A549 (cell line): ENCODE measurements around the gene FAM120B. TPM values are rescaled to one million over a fixed set of nuclear protein-coding genes. Genes with fewer than 3 reads are reported as not detected.

Source experiments
- ATAC-seq, 2 experiments: fragments of 200-7000 bp in 1 of 2; fragments of >200 bp in 1 of 2; cut with Nextera tagmentation in 1 of 2; cut with Tn5 transposase in 1 of 2; 3 replicates each; pipeline versions ENCODE4 v1.8.0 to v1.9.1; 2018 to 2020; ENCODE audit warnings: mild to moderate bottlenecking in 1 of 2, moderate library complexity in 1 of 2
- CTCF ChIA-PET: fragments of 300-600 bp; sonication (Branson Sonifier 250); formaldehyde crosslinking; extraction: SDS; loops from one replicate; lab custom pipeline; 2021; ENCODE audit warnings: antibody characterized with exemption, inconsistent platforms; lab: Yijun Ruan, JAX
- POLR2A ChIA-PET: fragments of 350-600 bp; formaldehyde crosslinking; extraction: SDS; loops from one replicate; lab custom pipeline; 2021; ENCODE audit warnings: antibody characterized with exemption, inconsistent platforms; lab: Yijun Ruan, JAX
- DNase-seq, 2 experiments: peaks; one replicate each; pipeline versions ENCODE4 v3.0.0 to v3.0.0-alpha.2; 2011 to 2016; ENCODE audit warnings: low read depth in 1 of 2, low spot score in 1 of 2
- FAIRE-seq: peaks from 2 replicates; lab custom pipeline; 2011; peaks lifted over from hg19 to GRCh38; lab: Jason Lieb, UNC
- H3K27ac ChIP-seq, 2 experiments: fragments of >200 bp; sonication (Bioruptor Twin); formaldehyde crosslinking; 3 replicates each; pipeline ENCODE4 v1.5.1; 2016 to 2017
- H3K4me1 ChIP-seq: fragments of >200 bp; sonication (Bioruptor Twin); formaldehyde crosslinking; 3 replicates; pipeline ENCODE4 v1.6.1; 2016
- H3K4me2 ChIP-seq: fragments of >200 bp; sonication (Bioruptor Twin); formaldehyde crosslinking; 3 replicates; pipeline ENCODE4 v1.6.1; 2016
- H3K4me3 ChIP-seq: fragments of >200 bp; sonication (Bioruptor Twin); formaldehyde crosslinking; 3 replicates; pipeline ENCODE4 v1.5.1; 2016
- H3K9me3 ChIP-seq: fragments of >200 bp; sonication (Bioruptor Twin); formaldehyde crosslinking; 3 replicates; pipeline ENCODE4 v1.6.1; 2016
- BHLHE40 ChIP-seq: IDR thresholded peaks from 2 replicates; pipeline ENCODE4 v1.6.1; 2012; ENCODE audit warnings: low read depth, low read length, inconsistent platforms
- CBX8 ChIP-seq: fragments of 200-600 bp; sonication (generic); IDR thresholded peaks from 2 replicates; pipeline ENCODE4 v1.6.1; 2016
- FOXS1 ChIP-seq: fragments of 250-450 bp; sonication (Bioruptor Pico); IDR thresholded peaks from 2 replicates; pipeline ENCODE4 v1.5.0; 2020; ENCODE audit warnings: mild to moderate bottlenecking, moderate library complexity
- JUN ChIP-seq, 2 experiments: fragments of >200 bp; sonication (Bioruptor Twin); formaldehyde crosslinking; IDR thresholded peaks; 2 replicates in 1 of 2; 3 replicates in 1 of 2; pipeline ENCODE4 v1.6.1; 2016 to 2017
- KDM5A ChIP-seq: fragments of 200-600 bp; sonication (generic); IDR thresholded peaks from 2 replicates; pipeline ENCODE4 v1.6.1; 2016; ENCODE audit warnings: antibody characterized with exemption, mild to moderate bottlenecking
- MAFK ChIP-seq: fragments of 450-650 bp; IDR thresholded peaks from 2 replicates; pipeline ENCODE4 v1.6.1; 2014; ENCODE audit not compliant: partially characterized antibody
- NPAS2 ChIP-seq: fragments of 250-450 bp; sonication (Bioruptor Pico); IDR thresholded peaks from 2 replicates; pipeline ENCODE4 v1.8.0; 2022; ENCODE audit warnings: mild to moderate bottlenecking, moderate library complexity, borderline replicate concordance
- NR3C1 ChIP-seq: fragments of >200 bp; sonication (Bioruptor Twin); formaldehyde crosslinking; IDR thresholded peaks from 3 replicates; pipeline ENCODE4 v1.6.1; 2017
- RAD21 ChIP-seq, 2 experiments: fragments of >200 bp in 1 of 2; sonication (Bioruptor Twin) in 1 of 2; formaldehyde crosslinking in 1 of 2; IDR thresholded peaks in 1 of 2; conservative IDR thresholded peaks in 1 of 2; 2 replicates in 1 of 2; 3 replicates in 1 of 2; pipeline ENCODE4 v1.6.1; 2012 to 2018; ENCODE audit warnings: inconsistent platforms in 1 of 2
- RNF2 ChIP-seq: fragments of 200-600 bp; sonication (generic); IDR thresholded peaks from 2 replicates; pipeline ENCODE4 v1.6.1; 2016; ENCODE audit warnings: low read depth, mild to moderate bottlenecking, antibody characterized with exemption, moderate library complexity, borderline replicate concordance
- SMC3 ChIP-seq: fragments of >200 bp; sonication (Bioruptor Twin); formaldehyde crosslinking; IDR thresholded peaks from 3 replicates; pipeline ENCODE4 v1.6.1; 2018; ENCODE audit warnings: inconsistent platforms
- SREBF2 ChIP-seq: fragments of 450-650 bp; IDR thresholded peaks from 2 replicates; pipeline ENCODE4 v1.6.1; 2014; ENCODE audit warnings: mild to moderate bottlenecking, moderate library complexity
- TFCP2L1 ChIP-seq: fragments of 250-450 bp; sonication (Bioruptor Pico); IDR thresholded peaks from 2 replicates; pipeline ENCODE4 v1.5.0; 2021; ENCODE audit warnings: mild to moderate bottlenecking
- ZC3H11A ChIP-seq: fragments of 450-650 bp; IDR thresholded peaks from 2 replicates; pipeline ENCODE4 v1.6.1; 2014; ENCODE audit warnings: antibody characterized with exemption, mild to moderate bottlenecking
- ZFP36 ChIP-seq: fragments of 450-650 bp; IDR thresholded peaks from 2 replicates; pipeline ENCODE4 v1.6.1; 2014; ENCODE audit warnings: borderline replicate concordance; ENCODE audit not compliant: partially characterized antibody
- ZNF302 ChIP-seq: fragments of 250-450 bp; sonication (Bioruptor Pico); IDR thresholded peaks from 2 replicates; pipeline ENCODE4 v1.9.0; 2021; ENCODE audit warnings: inconsistent platforms, mild to moderate bottlenecking, moderate library complexity
- ZSCAN20 ChIP-seq: fragments of 250-450 bp; sonication (Bioruptor Pico); IDR thresholded peaks from 2 replicates; pipeline ENCODE4 v1.8.0; 2022; ENCODE audit warnings: mild to moderate bottlenecking, moderate library complexity
- WGBS: methylation state at CpG from one replicate; pipeline ENCODE4 v1.1.6; 2017; ENCODE audit errors: missing lambda C conversion rate; 5-methylcytosine and 5-hydroxymethylcytosine counted together
- polyA plus RNA-seq, 4 experiments: library from polyadenylated mRNA; depleted of rRNA in 3 of 4; stranded (reverse); fragments of >200 nt; fragmentation: RNase III in 1 of 4; extraction: RNeasy Plus Mini Kit Qiagen cat#74134 plus additional on column Dnase treatment in 1 of 4; gene quantifications; 2 replicates in 3 of 4; 3 replicates in 1 of 4; pipeline ENCODE4 v1.2.3, GENCODE V29; 2011 to 2017
- TF ChIP-seq, protein P1 (sequence below): fragments of 450-650 bp; IDR thresholded peaks from 2 replicates; pipeline ENCODE4 v1.6.1; 2014; ENCODE audit warnings: antibody characterized with exemption
- TF ChIP-seq, protein P2 (sequence below): fragments of >200 bp; sonication (Bioruptor Twin); formaldehyde crosslinking; IDR thresholded peaks from 2 replicates; pipeline ENCODE4 v1.6.1; 2016
- TF ChIP-seq, protein P3 (sequence below): fragments of 250-450 bp; sonication (Bioruptor Pico); IDR thresholded peaks from 2 replicates; pipeline ENCODE4 v1.5.0; 2020; ENCODE audit warnings: low read depth, mild to moderate bottlenecking, moderate library complexity
- TF ChIP-seq, protein P4 (sequence below): IDR thresholded peaks from 2 replicates; pipeline ENCODE4 v1.6.1; 2012
- TF ChIP-seq, protein P5 (sequence below): fragments of 250-450 bp; sonication (Bioruptor Pico); IDR thresholded peaks from 2 replicates; pipeline ENCODE4 v1.5.0; 2021; ENCODE audit warnings: mild to moderate bottlenecking, moderate library complexity, borderline replicate concordance
- TF ChIP-seq, protein P6 (sequence below): IDR thresholded peaks from 2 replicates; pipeline ENCODE4 v1.6.1; 2012
- TF ChIP-seq, protein P7 (sequence below): IDR thresholded peaks from 2 replicates; pipeline ENCODE4 v1.6.1; 2012; ENCODE audit warnings: low read depth, borderline replicate concordance

The FAM120B gene
- polyA plus RNA-seq, 2 of the 4 experiments (the other 2 are of a cell fraction), result 7.0 to 7.7 TPM

DNA sequence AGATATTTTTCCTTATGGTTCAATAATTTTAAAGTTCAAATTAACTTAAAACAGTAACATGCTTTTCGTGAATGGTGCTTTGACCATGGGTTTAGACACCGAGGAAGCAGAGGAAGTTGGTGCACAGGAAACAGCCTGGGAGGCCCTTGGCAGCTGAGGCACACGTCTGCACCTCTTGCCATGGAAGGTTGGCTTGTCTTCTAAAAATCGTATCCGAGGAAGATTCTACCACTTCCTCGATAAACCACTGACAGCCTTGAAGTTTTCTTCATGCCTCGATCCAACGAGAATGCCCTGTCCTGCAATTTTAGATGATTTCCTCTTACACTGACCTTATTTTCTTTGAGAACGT, 27.8 kb upstream of the FAM120B start:
- Histone ChIP-seq H3K4me3 (no peak overlapping the region), H3K27ac (no peak overlapping the region), H3K4me2 (no peak overlapping the region), H3K4me1 (0 out of 3 replicates have a peak, but pooled peaks cover 4% of the 10 kb centered on the region), H3K9me3 (no peaks in the 10 kb centered on the region)
- TF ChIP-seq CBX8 (no peak), ZFP36 (no peak), RNF2 (no peak), NPAS2 (CRISPR knock-in tag) (no peak), ZNF302 (CRISPR knock-in tag) (no peak), SREBF2 (no peak), RAD21 (conservative IDR thresholded peaks at IDR 0.05 in 1 of 2, IDR thresholded peaks at IDR 0.05 in 1 of 2) (no peak), JUN (IDR thresholded peaks at IDR 0.05) (no peak), BHLHE40 (no peak), KDM5A (no peak), ZSCAN20 (CRISPR knock-in tag) (no peak), MAFK (no peak)
- TF ChIP-seq, protein P1, sequence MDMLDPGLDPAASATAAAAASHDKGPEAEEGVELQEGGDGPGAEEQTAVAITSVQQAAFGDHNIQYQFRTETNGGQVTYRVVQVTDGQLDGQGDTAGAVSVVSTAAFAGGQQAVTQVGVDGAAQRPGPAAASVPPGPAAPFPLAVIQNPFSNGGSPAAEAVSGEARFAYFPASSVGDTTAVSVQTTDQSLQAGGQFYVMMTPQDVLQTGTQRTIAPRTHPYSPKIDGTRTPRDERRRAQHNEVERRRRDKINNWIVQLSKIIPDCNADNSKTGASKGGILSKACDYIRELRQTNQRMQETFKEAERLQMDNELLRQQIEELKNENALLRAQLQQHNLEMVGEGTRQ, result no peak
- TF ChIP-seq, protein P2, sequence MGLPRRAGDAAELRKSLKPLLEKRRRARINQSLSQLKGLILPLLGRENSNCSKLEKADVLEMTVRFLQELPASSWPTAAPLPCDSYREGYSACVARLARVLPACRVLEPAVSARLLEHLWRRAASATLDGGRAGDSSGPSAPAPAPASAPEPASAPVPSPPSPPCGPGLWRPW, result no peak
- TF ChIP-seq, protein P3, sequence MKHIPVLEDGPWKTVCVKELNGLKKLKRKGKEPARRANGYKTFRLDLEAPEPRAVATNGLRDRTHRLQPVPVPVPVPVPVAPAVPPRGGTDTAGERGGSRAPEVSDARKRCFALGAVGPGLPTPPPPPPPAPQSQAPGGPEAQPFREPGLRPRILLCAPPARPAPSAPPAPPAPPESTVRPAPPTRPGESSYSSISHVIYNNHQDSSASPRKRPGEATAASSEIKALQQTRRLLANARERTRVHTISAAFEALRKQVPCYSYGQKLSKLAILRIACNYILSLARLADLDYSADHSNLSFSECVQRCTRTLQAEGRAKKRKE (CRISPR knock-in tag), result no peak
- TF ChIP-seq, protein P4, sequence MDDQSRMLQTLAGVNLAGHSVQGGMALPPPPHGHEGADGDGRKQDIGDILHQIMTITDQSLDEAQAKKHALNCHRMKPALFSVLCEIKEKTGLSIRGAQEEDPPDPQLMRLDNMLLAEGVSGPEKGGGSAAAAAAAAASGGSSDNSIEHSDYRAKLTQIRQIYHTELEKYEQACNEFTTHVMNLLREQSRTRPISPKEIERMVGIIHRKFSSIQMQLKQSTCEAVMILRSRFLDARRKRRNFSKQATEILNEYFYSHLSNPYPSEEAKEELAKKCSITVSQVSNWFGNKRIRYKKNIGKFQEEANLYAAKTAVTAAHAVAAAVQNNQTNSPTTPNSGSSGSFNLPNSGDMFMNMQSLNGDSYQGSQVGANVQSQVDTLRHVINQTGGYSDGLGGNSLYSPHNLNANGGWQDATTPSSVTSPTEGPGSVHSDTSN, result no peak
- ChIA-PET CTCF (interaction anchor here (1.2 kb wide), 1 partner anchor 447 kb away, joined by 3 read pairs; no protein-coding TSS in a partner anchor), POLR2A (no interaction called here)
- FAIRE-seq (no peak), ATAC-seq (no peak), DNase-seq (no peak)
- WGBS, result 79% methylated on average over 9 of the region's 9 CpGs

DNA sequence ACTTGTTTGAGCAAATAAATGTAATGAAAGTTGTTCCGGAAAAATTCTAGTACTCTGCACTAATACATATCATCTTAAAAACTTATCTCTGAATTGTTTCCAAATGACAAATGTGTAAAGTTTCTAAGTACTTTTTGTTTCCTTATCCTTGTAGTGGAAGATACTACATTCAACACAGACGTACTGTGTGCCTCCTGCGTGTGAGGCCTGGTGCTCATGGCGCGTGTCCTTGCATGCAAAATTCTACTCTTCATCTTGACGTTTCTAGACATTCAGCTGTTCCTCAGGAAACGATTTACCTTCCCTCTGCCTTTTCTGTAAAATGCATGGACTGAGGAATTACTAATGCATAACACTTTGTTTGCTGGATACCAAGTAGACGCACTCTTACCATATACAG, 27.1 kb upstream of the FAM120B start:
- CTCF ChIA-PET, result no interaction called here
- POLR2A ChIA-PET, result interaction anchor here (0.6 kb wide), 1 partner anchor 1067 kb away, joined by 4 read pairs; no protein-coding TSS in a partner anchor

More for the DNA sequence above, 27.1 kb upstream of the FAM120B start:
- no peak overlapping the region for H3K4me3 ChIP-seq
- no peak overlapping the region for H3K27ac ChIP-seq
- ATAC-seq (no peak), DNase-seq (no peak), FAIRE-seq (no peak)
- WGBS, result 93% methylated on average over 8 of the region's 8 CpGs
- H3K9me3 ChIP-seq, result no peaks in the 10 kb centered on the region
- no peak overlapping the region for H3K4me2 ChIP-seq
- TF ChIP-seq, protein P2, result no peak
- TF ChIP-seq ZC3H11A, result no peak
- TF ChIP-seq BHLHE40, result no peak
- TF ChIP-seq, protein P5, sequence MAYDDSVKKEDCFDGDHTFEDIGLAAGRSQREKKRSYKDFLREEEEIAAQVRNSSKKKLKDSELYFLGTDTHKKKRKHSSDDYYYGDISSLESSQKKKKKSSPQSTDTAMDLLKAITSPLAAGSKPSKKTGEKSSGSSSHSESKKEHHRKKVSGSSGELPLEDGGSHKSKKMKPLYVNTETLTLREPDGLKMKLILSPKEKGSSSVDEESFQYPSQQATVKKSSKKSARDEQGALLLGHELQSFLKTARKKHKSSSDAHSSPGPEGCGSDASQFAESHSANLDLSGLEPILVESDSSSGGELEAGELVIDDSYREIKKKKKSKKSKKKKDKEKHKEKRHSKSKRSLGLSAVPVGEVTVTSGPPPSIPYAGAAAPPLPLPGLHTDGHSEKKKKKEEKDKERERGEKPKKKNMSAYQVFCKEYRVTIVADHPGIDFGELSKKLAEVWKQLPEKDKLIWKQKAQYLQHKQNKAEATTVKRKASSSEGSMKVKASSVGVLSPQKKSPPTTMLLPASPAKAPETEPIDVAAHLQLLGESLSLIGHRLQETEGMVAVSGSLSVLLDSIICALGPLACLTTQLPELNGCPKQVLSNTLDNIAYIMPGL, result no peak
- no peak for TF ChIP-seq NPAS2 (CRISPR knock-in tag)
- TF ChIP-seq, protein P1, result no peak
- no peak for TF ChIP-seq NR3C1
- TF ChIP-seq, protein P6, sequence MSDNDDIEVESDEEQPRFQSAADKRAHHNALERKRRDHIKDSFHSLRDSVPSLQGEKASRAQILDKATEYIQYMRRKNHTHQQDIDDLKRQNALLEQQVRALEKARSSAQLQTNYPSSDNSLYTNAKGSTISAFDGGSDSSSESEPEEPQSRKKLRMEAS, result no peak
- no peak for TF ChIP-seq ZFP36
- no peak for TF ChIP-seq RNF2
- TF ChIP-seq, protein P7, sequence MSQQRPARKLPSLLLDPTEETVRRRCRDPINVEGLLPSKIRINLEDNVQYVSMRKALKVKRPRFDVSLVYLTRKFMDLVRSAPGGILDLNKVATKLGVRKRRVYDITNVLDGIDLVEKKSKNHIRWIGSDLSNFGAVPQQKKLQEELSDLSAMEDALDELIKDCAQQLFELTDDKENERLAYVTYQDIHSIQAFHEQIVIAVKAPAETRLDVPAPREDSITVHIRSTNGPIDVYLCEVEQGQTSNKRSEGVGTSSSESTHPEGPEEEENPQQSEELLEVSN, result no peak
- no peak for TF ChIP-seq FOXS1 (CRISPR knock-in tag)
- no peak for TF ChIP-seq TFCP2L1 (CRISPR knock-in tag)
- TF ChIP-seq SMC3, result no peak
- 0 out of 3 replicates have a peak, but pooled peaks cover 4% of the 10 kb centered on the region for H3K4me1 ChIP-seq
